ENCODE measurements around the gene SLC36A2.

SLC36A2 gene

DNA sequence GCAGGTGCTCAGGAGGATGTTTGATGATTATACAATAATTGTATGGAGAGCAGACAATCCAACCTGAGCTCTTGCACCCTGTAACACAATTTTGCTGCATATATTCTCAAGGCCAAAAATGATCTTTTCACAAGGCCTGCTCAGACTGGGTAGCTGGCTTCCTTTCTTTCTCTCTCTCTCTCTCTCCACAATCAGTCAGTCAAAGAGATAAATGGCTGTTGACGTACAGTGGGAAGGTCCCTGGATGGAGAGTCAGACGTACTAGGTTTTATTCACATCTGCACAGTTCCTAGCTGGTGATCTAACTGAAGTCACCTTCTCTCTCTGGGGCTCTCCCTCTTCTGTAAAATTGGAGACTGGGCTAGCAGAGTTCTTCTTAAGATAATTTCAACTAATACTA is 19.8 kb downstream of the SLC36A2 start:
- no peak for TF ChIP-seq CTCF (IDR thresholded peaks at IDR 0.05)
- no peak for TF ChIP-seq ZFX (IDR thresholded peaks at IDR 0.05; ENCODE audit: borderline replicate concordance)

DNA sequence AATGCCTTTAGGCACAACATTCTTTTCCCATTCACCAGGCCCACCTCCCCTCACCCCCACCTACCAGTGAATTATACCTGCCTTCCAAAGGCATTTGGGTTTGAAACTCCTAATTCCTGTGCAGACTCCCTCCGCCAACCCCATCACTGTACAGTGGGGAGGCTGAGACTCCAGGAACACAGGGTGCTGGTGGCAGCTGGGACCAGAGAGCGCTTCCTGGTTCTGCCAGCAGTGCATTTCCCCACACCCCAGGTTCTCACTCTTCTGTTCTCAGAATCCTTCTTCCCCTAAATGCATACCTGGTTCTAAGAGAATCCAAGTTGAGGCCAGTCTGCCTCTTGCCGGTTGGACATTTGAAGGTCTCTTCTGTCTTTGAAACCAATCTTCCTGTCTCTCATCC is 21.1 kb downstream of the SLC36A2 start:
- TF ChIP-seq CTCF (IDR thresholded peaks at IDR 0.05) (no peak), ZFX (IDR thresholded peaks at IDR 0.05; ENCODE audit: borderline replicate concordance) (no peak)
- no peak overlapping the region for H3K27ac ChIP-seq

More for the DNA sequence above, 19.8 kb downstream of the SLC36A2 start:
- H3K27ac ChIP-seq: no peak overlapping the region

GRCh38 chr5:151320481-151320880 is 26.9 kb downstream of the SLC36A2 start:
- H3K27ac ChIP-seq: no peak overlapping the region
- TF ChIP-seq ZFX (IDR thresholded peaks at IDR 0.05; ENCODE audit: borderline replicate concordance) (no peak), CTCF (IDR thresholded peaks at IDR 0.05) (no peak)

DNA sequence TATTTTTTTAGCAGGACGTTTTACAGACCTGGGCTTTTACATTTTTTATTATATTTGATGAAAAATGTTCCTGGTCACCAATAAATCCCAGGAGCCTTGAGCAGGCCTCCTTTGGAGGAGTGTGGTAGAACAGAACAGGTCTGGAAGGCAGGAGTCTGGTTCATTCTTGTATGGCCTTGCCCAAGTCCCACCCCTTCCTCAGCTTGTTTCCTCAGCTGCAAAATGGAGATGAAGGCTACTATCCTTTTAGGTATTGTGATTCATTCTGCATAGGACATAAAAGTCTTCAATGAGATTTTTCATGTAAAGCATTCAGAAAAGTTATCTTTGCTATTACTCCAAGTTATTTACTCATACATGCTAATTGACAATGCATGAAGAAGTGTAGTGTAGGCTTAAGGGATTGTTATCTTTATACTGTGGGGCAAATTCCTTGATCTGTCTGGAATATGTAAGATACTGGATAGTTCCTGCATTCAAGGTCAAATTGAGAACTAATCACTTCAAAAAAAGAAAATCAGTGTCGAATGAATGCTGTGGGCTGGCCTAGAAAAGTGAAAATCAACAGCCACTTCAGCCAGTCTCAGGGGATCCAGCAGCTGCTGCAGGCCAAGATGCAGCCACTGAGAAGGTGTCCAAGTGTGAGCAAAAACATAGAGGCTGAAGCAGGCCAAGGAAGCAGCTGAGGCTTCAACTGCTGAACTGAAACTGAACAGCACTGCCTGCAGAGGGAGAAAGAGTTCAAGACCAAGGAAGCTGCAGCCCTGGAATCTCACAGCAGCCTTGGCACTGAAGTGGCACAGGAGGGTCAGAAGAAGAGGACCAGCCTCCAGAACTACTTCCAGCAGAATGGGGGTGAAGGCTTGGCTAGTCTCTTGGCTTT is 28.3 kb downstream of the SLC36A2 start:
- no peak overlapping the region for H3K27ac ChIP-seq
- TF ChIP-seq ZFX (IDR thresholded peaks at IDR 0.05; ENCODE audit: borderline replicate concordance) (no peak), CTCF (IDR thresholded peaks at IDR 0.05) (peak; percentile 31)

GRCh38 chr5:151317871-151318270 is 29.5 kb downstream of the SLC36A2 start:
- TF ChIP-seq CTCF (IDR thresholded peaks at IDR 0.05): no peak
- TF ChIP-seq ZFX (IDR thresholded peaks at IDR 0.05; ENCODE audit: borderline replicate concordance): no peak
- no peak overlapping the region for H3K27ac ChIP-seq

GRCh38 chr5:151315998-151316597 is 31.3 kb downstream of the SLC36A2 start:
- no peak overlapping the region for H3K27ac ChIP-seq
- TF ChIP-seq CTCF (IDR thresholded peaks at IDR 0.05): peak; percentile 93
- no peak for TF ChIP-seq ZFX (IDR thresholded peaks at IDR 0.05; ENCODE audit: borderline replicate concordance)

- TF ChIP-seq ZFX (IDR thresholded peaks at IDR 0.05; ENCODE audit: borderline replicate concordance) (no peak), CTCF (IDR thresholded peaks at IDR 0.05) (no peak)
- no peak overlapping the region for H3K27ac ChIP-seq
Measured at GRCh38 chr5:151313357-151313756, 34.0 kb downstream of the SLC36A2 start.
